Transverse colon (tissue), 4 donors: ENCODE measurements around the gene DTX4. TPM values are rescaled to one million over a fixed set of nuclear protein-coding genes. Genes with fewer than 3 reads are reported as not detected.

ENCODE experiments used
- DNase-seq: peaks from one replicate; pipeline ENCODE4 v3.0.0-alpha.2; 2019
- H3K27ac ChIP-seq, 4 donors: fragments of 200-600 bp; sonication (generic); 2 replicates each; pipeline ENCODE4 v1.5.1; 2016 to 2018; ENCODE audit warnings: inconsistent platforms in 4 of 4
- H3K27me3 ChIP-seq: fragments of 200-600 bp; sonication (generic); 2 replicates; pipeline ENCODE4 v1.5.1; 2017; ENCODE audit warnings: inconsistent platforms
- H3K36me3 ChIP-seq, 4 donors: fragments of 200-600 bp; sonication (generic); 2 replicates each; pipeline ENCODE4 v1.5.1; 2017 to 2019; ENCODE audit warnings: inconsistent platforms in 4 of 4
- H3K4me1 ChIP-seq, 4 donors: fragments of 200-600 bp; sonication (generic); 2 replicates each; pipeline ENCODE4 v1.5.1; 2017 to 2020; ENCODE audit warnings: inconsistent platforms in 4 of 4
- H3K4me3 ChIP-seq, 4 donors: fragments of 200-600 bp; sonication (generic); 1 replicate in 1 of 4; 2 replicates in 3 of 4; pipeline versions ENCODE4 v1.5.1 to v1.6.1; 2017 to 2019; ENCODE audit warnings: inconsistent platforms in 4 of 4
- H3K9me3 ChIP-seq, 2 donors: fragments of 200-600 bp; sonication (generic); 2 replicates each; pipeline ENCODE4 v1.5.1; 2017 to 2019; ENCODE audit warnings: inconsistent platforms in 2 of 2
- CTCF ChIP-seq, 5 experiments: fragments of 200-600 bp in 3 of 5; fragments of 450-650 bp in 2 of 5; sonication (generic) in 3 of 5; IDR thresholded peaks; 1 replicate in 2 of 5; 2 replicates in 3 of 5; pipeline ENCODE4 v1.5.1; 2016 to 2017; ENCODE audit warnings: antibody characterized with exemption in 5 of 5, inconsistent platforms in 3 of 5, mild to moderate bottlenecking in 2 of 5, moderate library complexity in 1 of 5
- EP300 ChIP-seq: sonication (generic); formaldehyde crosslinking; IDR thresholded peaks from one replicate; pipeline ENCODE4 v1.6.1; 2017; ENCODE audit warnings: antibody characterized with exemption, low read depth
- POLR2A ChIP-seq: fragments of 450-650 bp; IDR thresholded peaks from one replicate; pipeline ENCODE4 v1.6.1; 2016; ENCODE audit warnings: antibody characterized with exemption, mild to moderate bottlenecking, moderate library complexity
- POLR2AphosphoS5 ChIP-seq, 3 donors: sonication (generic); formaldehyde crosslinking; IDR thresholded peaks; one replicate each; pipeline ENCODE4 v1.6.1; 2016; ENCODE audit warnings: antibody characterized with exemption in 3 of 3
- WGBS, 2 donors: methylation state at CpG; one replicate each; pipeline ENCODE4 v1.1.5; 2018; ENCODE audit warnings: low coverage in 1 of 2; 5-methylcytosine and 5-hydroxymethylcytosine counted together
- in situ Hi-C, 4 donors: fragments of 200-750 bp; cut with MboI; loops; one replicate each; pipeline versions ENCODE4 v1.15.0 to v1.15.1; 2017; ENCODE audit warnings: low sequenced_read_pairs in 3 of 4, low pct_ligation_motif_present in 1 of 4, low pct_unique_long_range_greater_than_20kb in 1 of 4
- intact Hi-C: fragments of 100-400 bp; cut with DNase I; formaldehyde crosslinking; loops from one replicate; pipeline ENCODE4 v1.15.1; 2023; ENCODE audit warnings: low total_unique reads
- total RNA-seq, 4 donors: library from RNA; depleted of rRNA; stranded (reverse); fragments of >200 nt; gene quantifications; one replicate each; pipeline ENCODE4 v1.1.0, GENCODE V29; 2016

DTX4 gene
- total RNA-seq, 4 donors from 2014 or later = 61.3 to 95.3 (median 77.6) TPM

GRCh38 chr11:59188954-59189353, 17.0 kb downstream of the DTX4 start:
- intact Hi-C loops = no loop called here
- Histone ChIP-seq H3K27me3 (no peaks in the 10 kb centered on the region), H3K4me3 (no peak overlapping the region), H3K27ac (peak overlapping the region; percentile 85 to 90 (median 87)), H3K4me1 (peaks cover 40 to 78% (median 64%) of the 10 kb centered on the region in 4 donors), H3K9me3 (no peaks in the 10 kb centered on the region), H3K36me3 (peaks cover 0 to 11% (median 2%) of the 10 kb centered on the region in 4 donors)
- in situ Hi-C loops = no loop called here
- WGBS, 2 donors = 89% methylated on average over 4 of the region's 4 CpGs; no CpG with 5 or more reads in 1 of the 2 donors
- no peak for DNase-seq
- TF ChIP-seq POLR2AphosphoS5 (IDR thresholded peaks at IDR 0.05) (no peak), EP300 (no peak), CTCF (IDR thresholded peaks at IDR 0.05) (no peak), POLR2A (no peak)

- TF ChIP-seq EP300 (no peak), POLR2AphosphoS5 (IDR thresholded peaks at IDR 0.05) (no peak), CTCF (IDR thresholded peaks at IDR 0.05) (no peak), POLR2A (no peak)
- Histone ChIP-seq H3K4me3 (no peak overlapping the region), H3K4me1 (peaks cover 38 to 67% (median 54%) of the 10 kb centered on the region in 4 donors), H3K9me3 (no peaks in the 10 kb centered on the region), H3K36me3 (peaks cover 0 to 11% (median 2%) of the 10 kb centered on the region in 4 donors), H3K27ac (peak overlapping the region; percentile 85 to 90 (median 87)), H3K27me3 (no peaks in the 10 kb centered on the region)
- DNase-seq = no peak
- in situ Hi-C loops (no loop called here), intact Hi-C loops (no loop called here)
- WGBS, 2 donors = 30 to 36% methylated on average over 3 to 4 of the region's 4 CpGs
Measured at GRCh38 chr11:59189986-59190385, 18.1 kb downstream of the DTX4 start.

GRCh38 chr11:59191095-59191494, 19.2 kb downstream of the DTX4 start:
- in situ Hi-C loops = no loop called here
- no peak for TF ChIP-seq CTCF (IDR thresholded peaks at IDR 0.05)
- TF ChIP-seq POLR2AphosphoS5 (IDR thresholded peaks at IDR 0.05) = peak in 1 of 3 donors; percentile 26
- H3K4me1 ChIP-seq = peaks cover 35 to 56% (median 46%) of the 10 kb centered on the region in 4 donors
- DNase-seq = peak; percentile 47
- H3K36me3 ChIP-seq = peaks cover 0 to 13% (median 6%) of the 10 kb centered on the region in 4 donors
- H3K4me3 ChIP-seq = no peak overlapping the region
- peak overlapping the region; percentile 12 to 90 (median 86) for H3K27ac ChIP-seq
- 53 to 60% methylated on average over 1 to 4 of the region's 4 CpGs for WGBS, 2 donors
- intact Hi-C loops = no loop called here
- H3K9me3 ChIP-seq = no peaks in the 10 kb centered on the region
- no peaks in the 10 kb centered on the region for H3K27me3 ChIP-seq

- H3K9me3 ChIP-seq = no peaks in the 10 kb centered on the region
- DNase-seq = no peak
- peaks cover 0 to 19% (median 7%) of the 10 kb centered on the region in 4 donors for H3K36me3 ChIP-seq
- intact Hi-C loops = no loop called here
- H3K27me3 ChIP-seq = no peaks in the 10 kb centered on the region
- H3K4me1 ChIP-seq = peaks cover 27 to 48% (median 40%) of the 10 kb centered on the region in 4 donors
- H3K27ac ChIP-seq = peak overlapping the region in 3 of 4 donors; percentile 52 to 90 (median 88)
- WGBS, 2 donors = 14 to 72% methylated on average over 2 to 8 of the region's 8 CpGs
- in situ Hi-C loops = no loop called here
- no peak for TF ChIP-seq POLR2AphosphoS5 (IDR thresholded peaks at IDR 0.05)
- TF ChIP-seq EP300 = no peak
- TF ChIP-seq POLR2A = no peak
- no peak for TF ChIP-seq CTCF (IDR thresholded peaks at IDR 0.05)
- H3K4me3 ChIP-seq = no peak overlapping the region
Measured at GRCh38 chr11:59191890-59192289, 20.0 kb downstream of the DTX4 start.
